Activated naive CD8-positive, alpha-beta T cell treated with anti-CD3 and anti-CD28 coated beads, Interleukin-2, amount 50 U/mL, for 24 hours (primary cell): Measurements from ENCODE around the gene CCDC175.

ENCODE experiments used
- ATAC-seq: fragments of 150-1000 bp; cut with Tn5 transposase; one replicate; pipeline ENCODE4 v1.10.0; 2021
- DNase-seq: peaks from one replicate; pipeline ENCODE4 v3.0.0; 2021
- H3K27ac Mint-ChIP-seq: one replicate; pipeline ENCODE4 v1.8.0; 2021; ENCODE audit warnings: mild to moderate bottlenecking, mixed read lengths
- H3K27me3 Mint-ChIP-seq: one replicate; pipeline ENCODE4 v1.8.0; 2021; ENCODE audit warnings: mixed read lengths
- H3K36me3 Mint-ChIP-seq: one replicate; pipeline ENCODE4 v1.8.0; 2021; ENCODE audit warnings: low read depth, mixed read lengths
- H3K4me1 Mint-ChIP-seq: one replicate; pipeline ENCODE4 v1.8.0; 2021; ENCODE audit warnings: mixed read lengths
- H3K4me3 Mint-ChIP-seq: one replicate; pipeline ENCODE4 v1.8.0; 2021; ENCODE audit warnings: mild to moderate bottlenecking, moderate library complexity, mixed read lengths
- H3K9me3 Mint-ChIP-seq: one replicate; pipeline ENCODE4 v1.8.0; 2021; ENCODE audit warnings: mixed read lengths

The CCDC175 gene

GRCh38 chr14:59511916-59512575, 64.6 kb downstream of the CCDC175 start:
- no peak for ATAC-seq
- Mint-ChIP-seq H3K27ac (no peak overlapping the region), H3K36me3 (no peaks in the 10 kb centered on the region), H3K4me1 (no peaks in the 10 kb centered on the region), H3K9me3 (no peaks in the 10 kb centered on the region), H3K4me3 (no peak overlapping the region), H3K27me3 (peaks cover 17% of the 10 kb centered on the region)
- peak; percentile 11 for DNase-seq

- no peaks in the 10 kb centered on the region for H3K4me1 Mint-ChIP-seq
- H3K27me3 Mint-ChIP-seq = peaks cover 17% of the 10 kb centered on the region
- DNase-seq (no peak), ATAC-seq (no peak)
- no peaks in the 10 kb centered on the region for H3K9me3 Mint-ChIP-seq
- H3K27ac Mint-ChIP-seq = no peak overlapping the region
- H3K36me3 Mint-ChIP-seq = no peaks in the 10 kb centered on the region
- no peak overlapping the region for H3K4me3 Mint-ChIP-seq
Measured at GRCh38 chr14:59510966-59511365, 65.6 kb downstream of the CCDC175 start.

GRCh38 chr14:59510001-59510400, 66.6 kb downstream of the CCDC175 start:
- Mint-ChIP-seq H3K27me3 (peaks cover 17% of the 10 kb centered on the region), H3K4me3 (no peak overlapping the region), H3K4me1 (no peaks in the 10 kb centered on the region), H3K27ac (no peak overlapping the region), H3K36me3 (no peaks in the 10 kb centered on the region), H3K9me3 (no peaks in the 10 kb centered on the region)
- DNase-seq (no peak), ATAC-seq (no peak)

- no peak overlapping the region for H3K4me3 Mint-ChIP-seq
- no peaks in the 10 kb centered on the region for H3K36me3 Mint-ChIP-seq
- H3K27me3 Mint-ChIP-seq = peaks cover 17% of the 10 kb centered on the region
- DNase-seq = no peak
- H3K27ac Mint-ChIP-seq = no peak overlapping the region
- no peaks in the 10 kb centered on the region for H3K9me3 Mint-ChIP-seq
- no peak for ATAC-seq
- H3K4me1 Mint-ChIP-seq = peaks cover 4% of the 10 kb centered on the region
Measured at GRCh38 chr14:59509101-59509500, 67.5 kb downstream of the CCDC175 start.

GRCh38 chr14:59507752-59508103, 68.9 kb downstream of the CCDC175 start:
- peaks cover 5% of the 10 kb centered on the region for H3K36me3 Mint-ChIP-seq
- no peaks in the 10 kb centered on the region for H3K9me3 Mint-ChIP-seq
- peaks cover 4% of the 10 kb centered on the region for H3K4me1 Mint-ChIP-seq
- ATAC-seq (no peak), DNase-seq (no peak)
- no peak overlapping the region for H3K4me3 Mint-ChIP-seq
- H3K27me3 Mint-ChIP-seq = peaks cover 12% of the 10 kb centered on the region
- no peak overlapping the region for H3K27ac Mint-ChIP-seq

GRCh38 chr14:59507063-59507751, 69.4 kb downstream of the CCDC175 start:
- H3K27me3 Mint-ChIP-seq = peaks cover 12% of the 10 kb centered on the region
- peaks cover 8% of the 10 kb centered on the region for H3K36me3 Mint-ChIP-seq
- peaks cover 4% of the 10 kb centered on the region for H3K4me1 Mint-ChIP-seq
- no peak overlapping the region for H3K4me3 Mint-ChIP-seq
- ATAC-seq (peak; percentile 80), DNase-seq (peak; percentile 52)
- H3K9me3 Mint-ChIP-seq = no peaks in the 10 kb centered on the region
- H3K27ac Mint-ChIP-seq = no peak overlapping the region

GRCh38 chr14:59503256-59503655, 73.4 kb downstream of the CCDC175 start:
- H3K4me1 Mint-ChIP-seq = peaks cover 4% of the 10 kb centered on the region
- no peak overlapping the region for H3K4me3 Mint-ChIP-seq
- H3K27me3 Mint-ChIP-seq = peaks cover 3% of the 10 kb centered on the region
- DNase-seq = no peak
- H3K36me3 Mint-ChIP-seq = peaks cover 18% of the 10 kb centered on the region
- ATAC-seq = no peak
- H3K27ac Mint-ChIP-seq = no peak overlapping the region
- no peaks in the 10 kb centered on the region for H3K9me3 Mint-ChIP-seq

GRCh38 chr14:59500732-59501131, 75.9 kb downstream of the CCDC175 start:
- no peak for ATAC-seq
- no peaks in the 10 kb centered on the region for H3K9me3 Mint-ChIP-seq
- peaks cover 4% of the 10 kb centered on the region for H3K4me1 Mint-ChIP-seq
- H3K4me3 Mint-ChIP-seq = no peak overlapping the region
- H3K27ac Mint-ChIP-seq = no peak overlapping the region
- DNase-seq = no peak
- no peaks in the 10 kb centered on the region for H3K27me3 Mint-ChIP-seq
- peaks cover 20% of the 10 kb centered on the region for H3K36me3 Mint-ChIP-seq

- H3K36me3 Mint-ChIP-seq = peaks cover 53% of the 10 kb centered on the region
- DNase-seq = no peak
- H3K9me3 Mint-ChIP-seq = no peaks in the 10 kb centered on the region
- H3K27ac Mint-ChIP-seq = no peak overlapping the region
- ATAC-seq = no peak
- no peaks in the 10 kb centered on the region for H3K27me3 Mint-ChIP-seq
- no peak overlapping the region for H3K4me3 Mint-ChIP-seq
- H3K4me1 Mint-ChIP-seq = peaks cover 17% of the 10 kb centered on the region
Measured at GRCh38 chr14:59492384-59492783, 84.2 kb downstream of the CCDC175 start.

GRCh38 chr14:59490756-59491155, 85.9 kb downstream of the CCDC175 start:
- Mint-ChIP-seq H3K36me3 (peaks cover 51% of the 10 kb centered on the region), H3K4me1 (peaks cover 23% of the 10 kb centered on the region), H3K27me3 (no peaks in the 10 kb centered on the region), H3K9me3 (no peaks in the 10 kb centered on the region), H3K27ac (peak overlapping the region; percentile 19), H3K4me3 (no peak overlapping the region)
- no peak for DNase-seq
- ATAC-seq = peak; percentile 49

GRCh38 chr14:59484639-59485175, 91.9 kb downstream of the CCDC175 start:
- peak overlapping the region; percentile 90 for H3K4me3 Mint-ChIP-seq
- H3K27me3 Mint-ChIP-seq = no peaks in the 10 kb centered on the region
- H3K36me3 Mint-ChIP-seq = peaks cover 19% of the 10 kb centered on the region
- no peak for DNase-seq
- ATAC-seq = peak; percentile 42
- H3K4me1 Mint-ChIP-seq = peaks cover 55% of the 10 kb centered on the region
- H3K9me3 Mint-ChIP-seq = no peaks in the 10 kb centered on the region
- H3K27ac Mint-ChIP-seq = peak overlapping the region; percentile 88

- H3K27ac Mint-ChIP-seq = peak within 1 kb of the TSS; percentile 88
- DNase-seq (peak; percentile 98), ATAC-seq (peak; percentile 97)
- peak within 1 kb of the TSS; percentile 90 for H3K4me3 Mint-ChIP-seq
- peaks cover 54% of the 10 kb centered on the region for H3K4me1 Mint-ChIP-seq
- H3K36me3 Mint-ChIP-seq = peaks cover 14% of the 10 kb centered on the region
- no peaks in the 10 kb centered on the region for H3K27me3 Mint-ChIP-seq
- H3K9me3 Mint-ChIP-seq = no peaks in the 10 kb centered on the region
Measured at GRCh38 chr14:59483819-59484638, 92.6 kb downstream of the CCDC175 start, which contains the start of the genes JKAMP and L3HYPDH. Gene JKAMP, plus strand, starts transcription at chr14:59484517. Its CDS starts 73 bp downstream, at chr14:59484590. Gene L3HYPDH, minus strand, starts transcription at chr14:59484408. Its CDS starts 92 bp downstream, at chr14:59484316.

GRCh38 chr14:59483363-59483762, 93.2 kb downstream of the CCDC175 start:
- no peak for ATAC-seq
- DNase-seq = no peak
- Mint-ChIP-seq H3K4me3 (peak overlapping the region; percentile 90), H3K9me3 (no peaks in the 10 kb centered on the region), H3K36me3 (peaks cover 12% of the 10 kb centered on the region), H3K27me3 (no peaks in the 10 kb centered on the region), H3K4me1 (peaks cover 51% of the 10 kb centered on the region), H3K27ac (peak overlapping the region; percentile 88)

GRCh38 chr14:59482541-59483331, 93.9 kb downstream of the CCDC175 start:
- peak overlapping the region; percentile 90 for H3K4me3 Mint-ChIP-seq
- H3K4me1 Mint-ChIP-seq = peaks cover 50% of the 10 kb centered on the region
- H3K9me3 Mint-ChIP-seq = no peaks in the 10 kb centered on the region
- ATAC-seq = no peak
- H3K36me3 Mint-ChIP-seq = peaks cover 11% of the 10 kb centered on the region
- H3K27ac Mint-ChIP-seq = peak overlapping the region; percentile 88
- DNase-seq = no peak
- H3K27me3 Mint-ChIP-seq = no peaks in the 10 kb centered on the region
